ENCODE data around the gene FNIP1. TPM values are rescaled to one million over a fixed set of nuclear protein-coding genes. Genes with fewer than 3 reads are reported as not detected.

The FNIP1 gene
- total RNA-seq, 1 experiment from 2014 or later = 16.4 TPM

DNA sequence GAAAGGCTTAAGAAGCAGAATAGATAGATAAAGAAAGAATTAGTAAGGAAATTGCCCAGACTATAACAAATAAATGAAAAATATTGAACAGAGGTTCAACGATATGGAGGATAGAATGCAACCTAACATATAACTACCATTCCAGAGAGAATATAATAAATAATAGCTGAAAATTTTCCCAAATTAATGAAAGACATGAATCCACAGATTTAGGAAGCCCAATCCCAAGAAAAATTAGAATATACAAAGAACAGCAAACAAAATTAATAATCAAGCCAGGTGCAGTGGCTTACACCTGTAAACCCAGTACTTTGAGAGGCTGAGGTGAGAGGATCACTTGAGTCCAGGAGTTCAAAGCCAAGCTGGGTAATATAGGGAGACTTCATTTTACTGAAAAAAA is 27.8 kb upstream of the FNIP1 start:
- RAD21 ChIA-PET (ENCODE audit: low non-redundant PET in 1 of 2, low total read pairs in 2 of 2, uncharacterized antibody in 2 of 2, unreplicated experiment in 2 of 2) = no interaction called here
- H3K9me3 ChIP-seq (ENCODE audit: control insufficient read depth in 1 of 2, insufficient read depth in 1 of 2, low read depth in 1 of 2, low read length in 2 of 2) = 0 out of 4 replicates have a peak, but pooled peaks cover 0 to 4% of the 10 kb centered on the region in 2 experiments
- no peaks in the 10 kb centered on the region for H3K36me3 ChIP-seq (ENCODE audit: control insufficient read depth in 1 of 2, insufficient read depth in 2 of 2, low read length in 2 of 2)
- no peak overlapping the region for H3K9ac ChIP-seq (ENCODE audit: low read length)
- H3K4me2 ChIP-seq (ENCODE audit: low read length) = no peak overlapping the region
- no peak for TF ChIP-seq RAD21 (IDR thresholded peaks at IDR 0.05; ENCODE audit: low read depth)
- no peak for TF ChIP-seq EGR1 (IDR thresholded peaks at IDR 0.05; ENCODE audit: low read depth)
- no peak for TF ChIP-seq TCF7L2 (IDR thresholded peaks at IDR 0.05; ENCODE audit: borderline replicate concordance, extremely low read depth, insufficient read depth, insufficient read length)
- no peak for TF ChIP-seq REST (IDR thresholded peaks at IDR 0.05; ENCODE audit: low read depth)
- TF ChIP-seq JUND (IDR thresholded peaks at IDR 0.05) = no peak
- TF ChIP-seq CEBPB (IDR thresholded peaks at IDR 0.05; ENCODE audit: low read depth) = no peak
- no peak for TF ChIP-seq EZH2 (IDR thresholded peaks at IDR 0.05)
- TF ChIP-seq YY1 (IDR thresholded peaks at IDR 0.05; ENCODE audit: extremely low read depth, insufficient replicate concordance, low read depth, low read length) = no peak
- TF ChIP-seq ZNF274 (IDR thresholded peaks at IDR 0.05; ENCODE audit: low read depth, low read length) = no peak
- no peak for TF ChIP-seq SRF (IDR thresholded peaks at IDR 0.05; ENCODE audit: low read depth)
- no peak for TF ChIP-seq SIN3A (IDR thresholded peaks at IDR 0.05; ENCODE audit: low read depth)
- TF ChIP-seq ATF3 (IDR thresholded peaks at IDR 0.05) = no peak
- TF ChIP-seq EZH2phosphoT487 (IDR thresholded peaks at IDR 0.05; ENCODE audit: borderline replicate concordance) = no peak
- no peak for TF ChIP-seq ELF1 (IDR thresholded peaks at IDR 0.05; ENCODE audit: borderline replicate concordance, low read depth)
- TF ChIP-seq ZFX (IDR thresholded peaks at IDR 0.05) = no peak
- TF ChIP-seq POLR2A (IDR thresholded peaks at IDR 0.05; ENCODE audit: borderline replicate concordance, extremely low read depth, insufficient read depth, insufficient read length) = no peak
- TF ChIP-seq, protein P1, sequence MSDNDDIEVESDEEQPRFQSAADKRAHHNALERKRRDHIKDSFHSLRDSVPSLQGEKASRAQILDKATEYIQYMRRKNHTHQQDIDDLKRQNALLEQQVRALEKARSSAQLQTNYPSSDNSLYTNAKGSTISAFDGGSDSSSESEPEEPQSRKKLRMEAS (IDR thresholded peaks at IDR 0.05) = no peak
- no peak for TF ChIP-seq CBX3 (IDR thresholded peaks at IDR 0.05; ENCODE audit: low read depth)
- TF ChIP-seq FOSL1 (IDR thresholded peaks at IDR 0.05; ENCODE audit: low read depth) = no peak
- TF ChIP-seq, protein P2, sequence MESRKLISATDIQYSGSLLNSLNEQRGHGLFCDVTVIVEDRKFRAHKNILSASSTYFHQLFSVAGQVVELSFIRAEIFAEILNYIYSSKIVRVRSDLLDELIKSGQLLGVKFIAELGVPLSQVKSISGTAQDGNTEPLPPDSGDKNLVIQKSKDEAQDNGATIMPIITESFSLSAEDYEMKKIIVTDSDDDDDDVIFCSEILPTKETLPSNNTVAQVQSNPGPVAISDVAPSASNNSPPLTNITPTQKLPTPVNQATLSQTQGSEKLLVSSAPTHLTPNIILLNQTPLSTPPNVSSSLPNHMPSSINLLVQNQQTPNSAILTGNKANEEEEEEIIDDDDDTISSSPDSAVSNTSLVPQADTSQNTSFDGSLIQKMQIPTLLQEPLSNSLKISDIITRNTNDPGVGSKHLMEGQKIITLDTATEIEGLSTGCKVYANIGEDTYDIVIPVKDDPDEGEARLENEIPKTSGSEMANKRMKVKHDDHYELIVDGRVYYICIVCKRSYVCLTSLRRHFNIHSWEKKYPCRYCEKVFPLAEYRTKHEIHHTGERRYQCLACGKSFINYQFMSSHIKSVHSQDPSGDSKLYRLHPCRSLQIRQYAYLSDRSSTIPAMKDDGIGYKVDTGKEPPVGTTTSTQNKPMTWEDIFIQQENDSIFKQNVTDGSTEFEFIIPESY (IDR thresholded peaks at IDR 0.05; ENCODE audit: extremely low read depth, insufficient replicate concordance, low read length) = no peak
- H2AFZ ChIP-seq (ENCODE audit: low read depth, low read length, poor library complexity, severe bottlenecking) = no peak overlapping the region
- DNase-seq (ENCODE audit: low read depth, low spot score) (no peak), ATAC-seq (no peak)
- no peak overlapping the region for H3K4me3 ChIP-seq (replicated peaks in 1 of 2; ENCODE audit: low read depth in 1 of 2, low read length in 2 of 2)
- no TSS peak for BruUV-seq (replicated peaks)
- H4K20me1 ChIP-seq (ENCODE audit: insufficient read depth) = no peaks in the 10 kb centered on the region
- H3K79me2 ChIP-seq (ENCODE audit: insufficient read depth, low read length) = no peaks in the 10 kb centered on the region
- no peaks in the 10 kb centered on the region for H3K9me2 ChIP-seq (ENCODE audit: insufficient read depth)
- POLR2A ChIA-PET = no interaction called here
- H3K27me3 ChIP-seq (ENCODE audit: insufficient read depth, low read length) = no peaks in the 10 kb centered on the region
- no peak overlapping the region for H3K27ac ChIP-seq (ENCODE audit: low read depth, low read length)
- no peaks in the 10 kb centered on the region for H3K4me1 ChIP-seq (ENCODE audit: control insufficient read depth in 1 of 2, insufficient read depth in 2 of 2, low read length in 2 of 2)
- intact Hi-C loops (cut with micrococcal nuclease) = no loop called here
- CTCF ChIA-PET = no interaction called here

Measured in HCT116 (cell line).